SK-N-SH treated with all-trans-retinoic acid at 6 μM for 48 hours (cell line): ENCODE data around the gene CSGALNACT2.

Source experiments
- CSDC2 ChIP-seq: fragments of 250-450 bp; sonication (Bioruptor Pico); IDR thresholded peaks from 2 replicates; pipeline ENCODE4 v1.5.0; 2020; ENCODE audit warnings: mild to moderate bottlenecking, moderate library complexity
- TF ChIP-seq, protein P1 (sequence below): fragments of 250-450 bp; sonication (Bioruptor Pico); IDR thresholded peaks from 2 replicates; pipeline ENCODE4 v1.8.0; 2020; ENCODE audit warnings: mild to moderate bottlenecking, moderate library complexity, borderline replicate concordance

DNA sequence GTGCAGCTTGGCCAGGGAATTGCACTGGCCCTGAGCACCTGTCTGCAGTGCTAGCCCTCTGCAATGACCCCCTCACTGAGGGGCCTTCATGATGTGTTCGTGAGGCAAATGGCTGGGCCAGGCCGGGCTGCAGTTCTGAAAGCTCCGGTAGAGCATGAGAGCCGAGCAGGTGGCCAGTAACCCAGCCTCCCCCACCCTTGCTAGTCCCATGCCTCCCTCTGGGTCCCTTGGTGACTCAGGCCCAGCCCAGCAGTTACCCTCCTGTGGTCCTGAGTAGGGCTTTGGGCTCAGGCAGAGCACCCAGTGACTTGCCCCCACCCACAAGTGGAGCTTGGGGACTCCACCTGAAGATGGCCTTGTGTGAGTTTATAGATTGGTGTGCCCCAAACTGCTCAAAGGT is 16.1 kb upstream of the CSGALNACT2 start:
- TF ChIP-seq, protein P1, sequence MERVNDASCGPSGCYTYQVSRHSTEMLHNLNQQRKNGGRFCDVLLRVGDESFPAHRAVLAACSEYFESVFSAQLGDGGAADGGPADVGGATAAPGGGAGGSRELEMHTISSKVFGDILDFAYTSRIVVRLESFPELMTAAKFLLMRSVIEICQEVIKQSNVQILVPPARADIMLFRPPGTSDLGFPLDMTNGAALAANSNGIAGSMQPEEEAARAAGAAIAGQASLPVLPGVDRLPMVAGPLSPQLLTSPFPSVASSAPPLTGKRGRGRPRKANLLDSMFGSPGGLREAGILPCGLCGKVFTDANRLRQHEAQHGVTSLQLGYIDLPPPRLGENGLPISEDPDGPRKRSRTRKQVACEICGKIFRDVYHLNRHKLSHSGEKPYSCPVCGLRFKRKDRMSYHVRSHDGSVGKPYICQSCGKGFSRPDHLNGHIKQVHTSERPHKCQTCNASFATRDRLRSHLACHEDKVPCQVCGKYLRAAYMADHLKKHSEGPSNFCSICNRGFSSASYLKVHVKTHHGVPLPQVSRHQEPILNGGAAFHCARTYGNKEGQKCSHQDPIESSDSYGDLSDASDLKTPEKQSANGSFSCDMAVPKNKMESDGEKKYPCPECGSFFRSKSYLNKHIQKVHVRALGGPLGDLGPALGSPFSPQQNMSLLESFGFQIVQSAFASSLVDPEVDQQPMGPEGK (CRISPR knock-in tag) = no peak
- TF ChIP-seq CSDC2 (CRISPR knock-in tag) = no peak
